ENCODE data around the gene CPSF4.
A peak's percentile ranks its signal among the peaks of the same experiment; 100 is the strongest.

Gene CPSF4

DNA sequence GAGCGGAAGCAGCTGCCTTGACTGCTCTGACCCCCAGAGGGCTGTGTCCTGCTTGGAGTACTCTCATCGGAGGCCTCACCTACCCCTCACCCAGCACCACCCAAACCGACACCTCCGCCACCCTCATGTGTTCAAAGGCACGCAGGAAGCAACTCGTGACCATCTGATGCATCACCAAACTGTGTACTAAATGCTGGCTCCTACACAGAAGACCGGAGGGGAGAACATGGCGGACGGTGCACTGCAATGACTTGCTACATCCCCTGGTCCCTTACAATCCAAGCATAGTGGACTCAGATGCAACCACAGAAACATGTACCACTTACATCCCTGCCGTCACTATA is 33.8 kb upstream of the CPSF4 start:
- H3K27ac ChIP-seq: no peak overlapping the region
- intact Hi-C loops (cut with DNase I; ENCODE audit: low total_unique reads): no loop called here
- DNase-seq: no peak
- no peak for TF ChIP-seq CTCF (IDR thresholded peaks at IDR 0.05)
- no peaks in the 10 kb centered on the region for H3K9me3 ChIP-seq
- H3K4me3 ChIP-seq: no peak overlapping the region
- H3K4me1 ChIP-seq: peaks cover 0 to 45% (median 38%) of the 10 kb centered on the region in 4 donors
- H3K27me3 ChIP-seq: no peaks in the 10 kb centered on the region
- H3K36me3 ChIP-seq: peaks cover 33 to 50% (median 44%) of the 10 kb centered on the region in 3 donors

GRCh38 chr7:99406557-99406956 is 32.2 kb upstream of the CPSF4 start:
- Histone ChIP-seq H3K4me1 (peaks cover 0 to 53% (median 45%) of the 10 kb centered on the region in 4 donors), H3K36me3 (peaks cover 31 to 48% (median 40%) of the 10 kb centered on the region in 3 donors), H3K27me3 (no peaks in the 10 kb centered on the region), H3K4me3 (no peak overlapping the region), H3K27ac (peak overlapping the region in 1 of 2 donors; percentile 97), H3K9me3 (no peaks in the 10 kb centered on the region)
- DNase-seq: no peak
- intact Hi-C loops (cut with DNase I; ENCODE audit: low total_unique reads): no loop called here
- TF ChIP-seq CTCF (IDR thresholded peaks at IDR 0.05): no peak

GRCh38 chr7:99407872-99408378 is 30.8 kb upstream of the CPSF4 start:
- intact Hi-C loops (cut with DNase I; ENCODE audit: low total_unique reads): no loop called here

GRCh38 chr7:99408379-99409191 is 30.2 kb upstream of the CPSF4 start, which contains the start of the genes BUD31 and PDAP1:
TSS of gene BUD31 (plus strand) at chr7:99408969. CDS start at chr7:99411093, 2,124 bp downstream.
TSS of gene PDAP1 (minus strand) at chr7:99408597. CDS start at chr7:99408548, 49 bp downstream.
- Histone ChIP-seq H3K36me3 (peaks cover 38 to 48% (median 44%) of the 10 kb centered on the region in 3 donors), H3K4me3 (peak within 1 kb of the TSS; percentile 94 to 98), H3K27ac (peak within 1 kb of the TSS; percentile 93 to 97), H3K9me3 (no peaks in the 10 kb centered on the region), H3K4me1 (peaks cover 0 to 53% (median 45%) of the 10 kb centered on the region in 4 donors), H3K27me3 (no peaks in the 10 kb centered on the region)
- intact Hi-C loops (cut with DNase I; ENCODE audit: low total_unique reads): no loop called here
- DNase-seq: peak; percentile 91 to 96
- peak in 1 of 2 experiments; percentile 43 for TF ChIP-seq CTCF (IDR thresholded peaks at IDR 0.05)

More at GRCh38 chr7:99407872-99408378, 30.8 kb upstream of the CPSF4 start:
- Histone ChIP-seq H3K4me3 (peak overlapping the region; percentile 94 to 98), H3K9me3 (no peaks in the 10 kb centered on the region), H3K27me3 (no peaks in the 10 kb centered on the region), H3K27ac (peak overlapping the region; percentile 93 to 97), H3K4me1 (peaks cover 0 to 53% (median 45%) of the 10 kb centered on the region in 4 donors), H3K36me3 (peaks cover 40 to 48% (median 43%) of the 10 kb centered on the region in 3 donors)
- TF ChIP-seq CTCF (IDR thresholded peaks at IDR 0.05): no peak
- peak; percentile 71 to 89 for DNase-seq

DNA sequence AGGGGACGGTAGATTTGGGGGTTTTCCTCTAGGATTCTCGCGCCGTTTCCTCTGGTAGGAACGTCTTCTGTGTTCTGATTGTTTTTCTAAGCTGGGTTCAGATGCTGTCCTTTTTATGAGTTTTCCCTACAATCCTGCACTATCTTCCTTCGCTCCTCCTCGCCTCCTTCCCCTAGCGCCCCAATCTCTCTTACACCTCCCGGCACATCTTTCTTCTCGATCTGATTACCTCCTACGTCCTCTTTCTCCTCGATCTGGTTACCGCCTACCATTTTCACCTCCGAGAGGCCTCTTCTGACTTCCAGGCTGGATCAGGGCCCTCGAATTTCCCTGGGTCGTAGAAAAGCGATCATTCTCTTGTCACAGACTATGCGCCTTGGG is 29.6 kb upstream of the CPSF4 start:
- Histone ChIP-seq H3K36me3 (peaks cover 34 to 48% (median 44%) of the 10 kb centered on the region in 3 donors), H3K27ac (peak overlapping the region; percentile 93 to 97), H3K4me1 (peaks cover 0 to 51% (median 43%) of the 10 kb centered on the region in 4 donors), H3K27me3 (no peaks in the 10 kb centered on the region), H3K9me3 (no peaks in the 10 kb centered on the region), H3K4me3 (peak overlapping the region; percentile 94 to 98)
- intact Hi-C loops (cut with DNase I; ENCODE audit: low total_unique reads): no loop called here
- no peak for DNase-seq
- TF ChIP-seq CTCF (IDR thresholded peaks at IDR 0.05): no peak

Measured in tibial artery (tissue), 4 donors.